ENCODE results near the gene KRTAP4-3.

DNA sequence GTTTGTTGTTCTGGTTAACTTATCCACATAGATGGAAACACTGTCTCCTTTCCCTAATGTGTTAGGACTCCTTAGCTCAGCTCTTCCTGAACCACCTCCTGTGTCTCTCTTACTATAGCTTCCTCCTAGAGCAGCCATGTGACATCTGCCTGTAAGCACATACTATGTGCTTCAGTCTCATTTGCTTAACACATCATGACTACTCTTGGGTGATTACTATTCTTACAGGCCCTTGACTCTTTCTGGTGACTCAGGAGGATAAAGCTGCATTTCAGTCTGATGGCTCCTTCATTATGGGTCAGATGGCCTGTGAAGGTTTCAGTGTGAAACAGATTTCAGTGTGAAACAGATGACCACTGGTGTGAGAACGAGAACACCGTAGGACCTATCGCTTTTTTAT lies 10.3 kb upstream of the KRTAP4-3 start:
- TF ChIP-seq, protein P1, sequence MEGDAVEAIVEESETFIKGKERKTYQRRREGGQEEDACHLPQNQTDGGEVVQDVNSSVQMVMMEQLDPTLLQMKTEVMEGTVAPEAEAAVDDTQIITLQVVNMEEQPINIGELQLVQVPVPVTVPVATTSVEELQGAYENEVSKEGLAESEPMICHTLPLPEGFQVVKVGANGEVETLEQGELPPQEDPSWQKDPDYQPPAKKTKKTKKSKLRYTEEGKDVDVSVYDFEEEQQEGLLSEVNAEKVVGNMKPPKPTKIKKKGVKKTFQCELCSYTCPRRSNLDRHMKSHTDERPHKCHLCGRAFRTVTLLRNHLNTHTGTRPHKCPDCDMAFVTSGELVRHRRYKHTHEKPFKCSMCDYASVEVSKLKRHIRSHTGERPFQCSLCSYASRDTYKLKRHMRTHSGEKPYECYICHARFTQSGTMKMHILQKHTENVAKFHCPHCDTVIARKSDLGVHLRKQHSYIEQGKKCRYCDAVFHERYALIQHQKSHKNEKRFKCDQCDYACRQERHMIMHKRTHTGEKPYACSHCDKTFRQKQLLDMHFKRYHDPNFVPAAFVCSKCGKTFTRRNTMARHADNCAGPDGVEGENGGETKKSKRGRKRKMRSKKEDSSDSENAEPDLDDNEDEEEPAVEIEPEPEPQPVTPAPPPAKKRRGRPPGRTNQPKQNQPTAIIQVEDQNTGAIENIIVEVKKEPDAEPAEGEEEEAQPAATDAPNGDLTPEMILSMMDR (IDR thresholded peaks at IDR 0.05), result no peak
- no peak for TF ChIP-seq POLR2A (IDR thresholded peaks at IDR 0.05)
